Measurements from ENCODE around the gene KCTD14.
"Not testable (repeated sequence)": the region's sequence is repeated elsewhere in the genome, so short reads cannot be mapped to it uniquely, and the experiment has no call there.

Gene KCTD14, protein sequence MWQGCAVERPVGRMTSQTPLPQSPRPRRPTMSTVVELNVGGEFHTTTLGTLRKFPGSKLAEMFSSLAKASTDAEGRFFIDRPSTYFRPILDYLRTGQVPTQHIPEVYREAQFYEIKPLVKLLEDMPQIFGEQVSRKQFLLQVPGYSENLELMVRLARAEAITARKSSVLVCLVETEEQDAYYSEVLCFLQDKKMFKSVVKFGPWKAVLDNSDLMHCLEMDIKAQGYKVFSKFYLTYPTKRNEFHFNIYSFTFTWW

DNA sequence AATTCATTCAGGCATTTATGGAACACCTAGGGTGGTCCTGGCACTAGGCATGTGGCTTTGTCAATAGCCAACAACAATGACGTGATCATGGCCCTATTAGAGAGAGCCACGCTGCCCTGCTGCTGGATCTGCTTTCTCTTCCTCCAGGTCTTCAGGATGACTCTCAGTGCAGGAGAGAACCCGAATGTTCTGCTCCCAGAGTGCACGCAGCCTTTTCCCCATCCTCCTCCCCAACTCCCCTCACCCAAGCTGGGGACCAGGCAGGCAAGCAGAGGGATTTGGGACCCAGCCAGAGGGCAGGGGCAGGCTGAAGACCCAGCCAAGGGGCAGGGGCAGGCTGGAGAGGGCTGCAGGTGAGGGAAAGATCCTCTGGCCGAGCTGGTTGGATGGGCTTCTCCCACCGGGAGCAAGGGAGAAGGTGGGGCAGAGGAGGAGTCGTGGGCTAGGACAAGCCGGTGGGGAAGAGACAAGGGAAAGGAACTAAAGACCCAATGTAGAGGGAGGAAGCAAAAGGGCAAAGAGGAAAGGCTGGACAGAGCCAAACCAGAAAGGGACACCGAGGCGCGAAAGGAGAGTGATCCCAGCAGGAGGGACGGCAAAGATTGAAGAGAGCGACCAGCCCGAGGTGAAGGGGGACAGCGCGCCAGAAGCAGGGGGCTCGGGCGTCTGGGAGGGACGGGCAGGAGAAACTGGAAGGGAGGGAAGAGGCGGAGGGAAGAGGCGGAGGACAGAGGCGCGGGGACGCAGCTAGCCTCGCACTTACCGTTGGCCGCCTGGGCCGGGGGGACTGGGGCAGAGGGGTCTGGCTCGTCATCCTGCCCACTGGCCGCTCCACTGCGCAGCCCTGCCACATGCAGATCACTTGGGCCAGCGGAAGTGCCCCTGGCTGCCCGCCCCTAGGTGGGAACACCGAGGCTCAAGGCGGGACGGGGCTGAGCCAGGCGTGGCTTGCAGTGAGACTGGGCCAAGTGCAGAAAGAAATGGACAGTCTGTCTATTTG is at the start of gene KCTD14:
KCTD14 (minus strand) TSS at position 880 of the 1,000 bp plus-strand sequence; CDS start at position 853, 27 bp downstream.
- no peak for DNase-seq (ENCODE audit: low read depth)

DNA sequence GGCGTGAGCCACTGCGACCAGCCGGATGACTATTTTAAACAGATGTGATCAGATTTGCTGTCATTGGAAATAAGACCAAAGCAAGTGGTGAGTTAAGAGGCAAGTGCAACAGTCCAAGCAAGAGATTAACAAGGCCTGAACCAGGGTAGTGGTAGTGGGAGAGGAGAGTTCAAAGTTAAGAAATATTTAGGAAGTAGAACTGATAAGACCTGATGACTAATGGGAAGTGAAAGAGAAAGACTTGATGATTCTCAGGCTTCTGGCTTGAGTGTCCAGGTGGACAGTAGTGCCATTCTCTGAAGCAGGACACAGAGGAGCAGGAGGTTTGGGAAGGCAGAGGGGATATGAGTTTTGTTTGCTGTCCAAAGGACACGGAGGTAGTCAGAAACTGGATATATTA is 49.4 kb upstream of the KCTD14 start:
- DNase-seq (ENCODE audit: low read depth) = no peak

DNA sequence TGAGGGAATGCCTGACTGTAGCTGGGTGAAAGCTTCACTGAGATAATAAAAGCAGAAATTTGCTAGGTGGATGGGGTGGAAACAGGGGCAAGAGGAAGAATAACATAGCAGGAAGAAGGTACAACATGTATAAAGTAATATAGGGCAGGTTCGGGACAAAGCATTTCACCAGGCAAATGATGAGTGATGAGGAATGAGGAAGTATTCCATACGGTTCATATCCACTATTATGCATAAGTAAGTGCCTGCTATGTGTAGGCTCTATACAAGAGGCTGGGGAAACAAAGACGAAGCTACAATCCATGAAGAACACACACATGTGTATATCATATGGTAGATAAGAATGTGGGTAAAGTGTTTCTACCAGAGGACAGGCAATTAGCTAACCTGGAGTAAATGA is 48.6 kb upstream of the KCTD14 start:
- DNase-seq (ENCODE audit: low read depth) = no peak

DNA sequence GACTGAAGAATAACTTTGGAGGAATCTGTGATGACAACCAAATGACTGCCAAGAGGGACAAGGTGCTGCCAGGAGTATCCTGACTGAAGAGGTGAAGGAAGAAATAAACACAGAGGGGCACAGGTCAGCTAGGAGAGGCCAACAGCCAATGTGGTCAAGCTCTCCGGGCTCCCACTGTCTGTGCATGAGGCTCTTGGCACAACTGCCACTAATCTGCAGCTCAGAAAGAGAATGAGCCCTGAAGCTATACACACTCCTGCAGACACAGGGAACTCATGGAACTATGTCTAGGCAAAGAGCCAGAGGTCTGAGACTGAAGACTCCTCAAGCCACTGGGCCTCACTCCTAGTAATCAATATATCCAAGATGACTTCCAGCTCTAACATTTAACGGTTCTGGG is 47.5 kb upstream of the KCTD14 start:
- DNase-seq (ENCODE audit: low read depth) = no peak

DNA sequence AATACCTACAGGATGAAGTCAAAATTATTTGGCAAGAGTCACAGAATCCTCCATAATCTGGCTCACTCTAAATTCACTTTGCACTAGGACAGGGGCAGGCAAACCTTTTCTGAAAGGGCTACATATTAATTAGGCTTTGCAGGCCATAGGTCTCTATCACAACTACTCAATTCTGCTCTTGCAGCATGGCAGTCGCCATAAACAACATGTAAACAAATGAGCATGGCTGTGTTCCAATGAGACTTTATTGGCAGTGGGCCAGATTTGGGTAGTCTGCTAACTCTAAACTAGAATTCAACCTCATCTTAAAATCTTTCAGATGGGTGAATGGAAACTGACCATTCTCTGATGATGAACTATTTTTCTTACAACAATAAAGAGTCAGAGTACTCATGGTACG is 46.4 kb upstream of the KCTD14 start:
- no peak for DNase-seq (ENCODE audit: low read depth)

DNA sequence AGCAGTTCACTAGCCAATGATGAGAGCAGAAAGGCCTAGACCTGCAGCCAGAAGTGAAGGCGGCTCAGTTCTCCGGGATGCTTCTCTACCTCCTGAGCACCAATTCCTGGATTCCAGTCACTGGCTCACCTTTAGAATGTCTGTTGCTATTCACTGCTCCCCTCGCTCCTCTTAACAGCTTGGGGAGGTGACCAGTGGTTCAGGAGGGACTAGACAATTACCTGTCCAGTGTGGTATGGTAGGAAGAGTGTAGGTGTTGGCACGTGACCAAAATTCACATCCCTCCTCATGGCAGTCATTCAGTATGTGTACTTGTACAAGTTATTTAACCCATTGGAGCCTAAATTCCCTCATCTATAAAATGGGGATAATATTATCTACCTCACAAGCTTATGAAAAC is 44.6 kb upstream of the KCTD14 start:
- no peak for DNase-seq (ENCODE audit: low read depth)

DNA sequence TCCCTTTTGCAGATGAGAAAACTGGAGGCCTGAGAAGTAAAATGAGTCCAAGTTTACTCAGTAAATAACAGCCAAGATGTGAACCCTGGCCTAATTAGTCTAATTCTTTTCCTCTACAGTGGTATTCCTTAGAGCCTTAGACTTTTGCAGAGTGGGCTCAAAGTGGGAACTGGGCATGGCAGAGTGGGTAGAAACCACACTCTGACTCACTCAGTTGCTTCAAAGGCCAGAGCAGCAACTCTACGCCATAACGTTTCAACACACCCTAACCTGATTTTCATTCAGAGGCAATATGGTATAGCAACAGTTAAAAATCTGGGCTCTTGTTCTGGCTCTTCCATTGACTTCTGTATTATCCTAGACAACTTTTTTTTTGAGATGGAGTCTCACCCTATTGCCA is 43.4 kb upstream of the KCTD14 start:
- DNase-seq (ENCODE audit: low read depth) = no peak

DNA sequence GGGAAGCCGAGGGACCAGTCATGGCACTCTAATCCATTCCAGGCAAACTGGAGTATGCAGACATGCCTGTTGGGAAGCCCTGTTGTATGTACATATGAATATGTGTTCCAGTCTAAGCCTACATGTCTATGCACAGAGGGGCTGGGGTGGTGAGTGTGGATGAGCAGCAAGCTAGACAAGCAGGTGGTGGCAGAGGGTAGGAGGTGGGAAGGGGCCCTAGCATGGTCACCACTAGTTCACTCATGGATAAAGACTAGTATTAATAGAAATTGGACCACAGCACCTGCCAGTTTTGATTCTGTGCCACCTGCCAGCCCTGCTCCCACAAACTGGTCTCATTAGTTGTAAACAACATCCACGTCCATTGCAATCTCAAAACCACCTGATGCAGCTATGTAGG is 42.1 kb upstream of the KCTD14 start:
- DNase-seq (ENCODE audit: low read depth) = no peak

DNA sequence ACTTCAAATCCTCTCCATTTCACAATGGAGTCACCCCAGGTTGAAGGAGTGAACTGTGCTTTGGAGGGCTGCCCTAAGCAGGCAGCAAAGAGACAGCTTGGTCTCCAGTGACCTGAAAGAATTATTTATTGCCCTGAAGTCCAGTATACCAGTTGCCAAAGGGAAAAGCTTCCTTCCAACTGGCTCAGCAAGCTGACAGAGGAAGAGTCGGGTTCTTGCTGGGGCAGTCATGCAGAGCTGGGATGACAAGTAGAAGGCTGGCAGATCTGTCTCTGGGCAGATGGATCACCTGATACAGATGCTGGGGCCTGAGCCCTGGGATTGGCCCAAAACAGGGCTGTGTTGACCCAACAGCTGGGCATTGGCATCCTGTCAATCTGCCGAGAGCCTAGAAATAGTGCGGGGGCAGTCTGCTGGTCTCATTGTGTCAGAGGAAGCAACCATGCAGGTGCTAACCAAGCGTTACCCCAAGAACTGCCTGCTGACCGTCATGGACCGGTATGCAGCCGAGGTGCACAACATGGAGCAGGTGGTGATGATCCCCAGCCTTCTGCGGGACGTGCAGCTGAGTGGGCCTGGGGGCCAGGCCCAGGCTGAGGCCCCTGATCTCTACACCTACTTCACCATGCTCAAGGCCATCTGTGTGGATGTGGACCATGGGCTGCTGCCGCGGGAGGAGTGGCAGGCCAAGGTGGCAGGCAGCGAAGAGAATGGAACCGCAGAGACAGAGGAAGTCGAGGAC is 40.5 kb upstream of the KCTD14 start, which contains the start of gene THRSP:
THRSP (plus strand) TSS at position 422 of the 742 bp plus-strand sequence; CDS start at position 443, 21 bp downstream.
- no peak for DNase-seq (ENCODE audit: low read depth)

DNA sequence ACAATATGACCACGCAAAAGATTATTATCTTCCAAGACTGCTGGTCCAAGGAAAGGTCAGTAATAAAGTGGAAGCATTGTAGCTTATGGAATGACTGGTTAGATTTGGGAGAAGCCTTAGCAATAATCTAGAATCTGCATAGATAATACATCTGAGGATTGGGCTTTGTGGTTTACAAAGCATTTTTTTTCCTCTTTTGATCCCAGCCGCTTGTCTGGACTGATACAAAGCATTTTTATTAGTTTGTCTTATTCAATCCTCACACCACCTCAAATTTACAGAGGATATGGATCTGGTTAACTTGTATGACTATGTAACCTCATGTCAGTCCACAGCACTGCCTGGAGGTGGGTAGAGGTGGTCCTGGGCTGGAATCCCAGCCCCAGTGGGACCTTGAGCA is 39.6 kb upstream of the KCTD14 start:
- DNase-seq (ENCODE audit: low read depth) = no peak

DNA sequence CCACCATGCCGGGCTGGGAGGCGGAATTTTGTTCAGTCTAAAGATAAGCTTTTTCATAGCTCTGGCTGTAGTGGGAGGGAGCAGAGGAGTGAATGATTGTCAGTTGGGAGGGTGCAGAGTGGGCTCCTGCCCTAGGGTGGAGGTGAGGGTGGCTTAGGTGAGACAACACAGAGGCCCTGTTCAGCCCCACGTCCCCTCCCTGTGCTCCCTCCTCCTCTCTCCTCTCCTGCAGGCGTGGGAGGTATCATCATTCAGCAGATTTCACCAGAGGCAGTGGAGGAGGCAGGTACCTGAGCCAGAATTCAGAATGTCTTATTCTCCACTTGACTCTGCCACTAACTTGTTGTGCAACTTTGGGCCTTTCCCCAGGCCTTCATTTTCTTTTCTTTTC is 38.8 kb upstream of the KCTD14 start:
- DNase-seq (ENCODE audit: low read depth) = no peak

DNA sequence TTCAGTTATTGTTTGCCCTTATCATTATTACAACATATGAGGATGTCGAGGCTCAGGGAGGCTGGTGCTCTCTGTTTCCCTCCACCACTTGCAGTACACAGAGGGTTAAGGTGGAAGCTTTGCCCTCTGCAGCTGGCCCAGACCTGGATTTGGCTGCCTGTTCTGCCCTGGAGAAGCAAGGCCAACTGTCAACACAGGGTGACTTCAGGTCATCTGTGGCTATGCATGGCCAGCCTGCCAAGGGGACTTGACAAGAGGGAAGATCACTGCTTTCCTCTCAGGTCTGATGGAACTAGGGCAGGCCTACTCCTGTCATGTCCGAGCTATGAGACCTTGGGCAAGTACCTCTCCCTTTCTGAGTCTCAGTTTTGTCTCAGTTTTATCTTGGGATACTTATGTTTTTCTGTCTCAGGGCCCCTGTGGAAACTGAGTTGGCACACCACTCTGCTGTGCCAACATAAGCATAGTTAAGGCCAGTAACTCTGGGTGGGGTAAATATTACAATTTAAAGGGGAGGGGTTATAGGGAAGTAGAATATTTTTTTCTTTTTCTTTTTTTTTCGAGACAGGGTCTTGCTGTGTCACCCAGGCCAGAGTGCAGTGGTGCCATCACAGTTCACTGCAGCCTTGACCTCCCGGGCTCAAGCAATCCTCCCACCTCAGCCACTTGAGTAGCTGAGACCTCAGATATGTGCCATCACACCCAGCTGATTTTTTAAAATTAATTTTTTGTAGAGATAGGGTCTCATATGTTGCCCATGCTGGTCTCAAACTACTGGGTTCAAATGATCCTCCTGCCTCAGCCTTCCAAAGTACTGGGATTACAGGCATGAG is 38.2 kb upstream of the KCTD14 start:
- DNase-seq (ENCODE audit: low read depth) = no peak

DNA sequence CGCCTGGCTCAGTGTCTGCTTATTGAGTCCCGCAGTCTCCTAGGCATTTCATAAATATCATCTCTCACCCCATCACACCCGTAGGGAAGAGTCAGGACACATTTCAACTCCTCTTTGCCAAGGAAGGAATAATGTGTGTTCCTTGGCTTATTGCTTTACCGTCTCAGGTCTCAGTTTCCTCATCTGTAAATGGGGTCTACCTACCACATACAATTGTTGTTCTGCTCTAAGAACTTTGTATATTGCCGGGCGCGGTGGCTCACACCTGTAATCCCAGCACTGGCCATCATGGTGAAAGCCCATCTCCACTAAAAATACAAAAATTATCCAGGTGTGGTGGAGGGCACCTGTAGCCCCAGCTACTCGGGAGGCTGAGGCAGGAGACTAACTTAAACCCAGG is 37.5 kb upstream of the KCTD14 start:
- no peak for DNase-seq (ENCODE audit: low read depth)

DNA sequence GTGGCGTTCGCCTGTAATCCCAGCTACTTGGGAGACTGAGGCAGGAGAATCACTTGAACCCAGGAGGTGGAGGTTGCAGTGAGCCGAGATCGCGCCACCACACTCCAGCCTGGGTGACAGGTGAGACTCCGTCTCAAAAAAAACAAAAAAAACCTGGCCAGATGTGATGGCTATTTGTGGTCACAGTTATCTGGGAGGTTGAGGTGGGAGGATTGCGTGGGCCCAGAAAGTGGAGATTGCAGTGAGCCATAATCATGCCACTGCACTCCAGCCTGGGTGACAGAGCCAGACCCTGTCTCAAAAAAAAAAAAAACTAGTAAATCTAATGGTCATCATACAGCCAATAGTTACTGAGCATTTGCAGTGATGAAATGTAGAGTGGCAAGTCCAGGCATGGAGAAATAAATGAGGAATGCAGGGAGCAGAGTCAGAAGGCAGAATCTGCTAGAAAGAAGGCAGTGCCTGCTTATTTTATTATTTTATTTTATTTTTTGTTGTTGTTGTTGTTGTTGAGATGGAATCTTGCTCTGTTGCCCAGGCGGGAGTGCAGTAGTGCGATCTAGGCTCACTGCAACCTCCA is 36.8 kb upstream of the KCTD14 start:
- not testable (repeated sequence) for DNase-seq (ENCODE audit: low read depth)

DNA sequence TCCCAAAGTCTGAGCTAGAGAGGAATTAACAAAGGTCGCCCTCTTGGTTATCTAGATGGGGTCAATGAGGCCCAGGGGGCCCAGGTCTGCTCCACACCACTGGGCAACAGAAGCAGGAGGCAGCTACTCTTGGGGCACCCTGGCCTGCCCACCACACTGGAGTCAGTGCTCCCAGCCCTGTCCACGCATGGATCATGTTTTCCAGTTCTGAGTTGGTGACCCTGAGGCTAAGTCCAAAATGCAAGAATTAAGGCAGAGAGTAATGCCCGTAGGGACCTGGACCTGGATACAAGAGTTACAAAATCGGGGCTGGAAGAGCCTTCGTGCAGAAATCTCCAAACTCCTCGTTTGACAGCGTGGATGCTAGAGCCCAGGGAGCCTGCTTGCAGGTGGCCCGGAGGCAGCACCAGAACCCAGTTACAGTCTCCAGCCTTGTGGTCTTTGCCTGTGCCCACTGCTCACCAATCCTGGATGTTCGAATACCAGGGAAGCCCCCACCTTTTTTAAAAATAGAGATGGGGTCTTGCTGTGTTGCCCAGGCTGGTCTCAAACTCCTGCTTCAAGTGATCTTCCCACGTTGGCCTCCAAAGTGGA is 34.5 kb upstream of the KCTD14 start:
- no peak for DNase-seq (ENCODE audit: low read depth)

DNA sequence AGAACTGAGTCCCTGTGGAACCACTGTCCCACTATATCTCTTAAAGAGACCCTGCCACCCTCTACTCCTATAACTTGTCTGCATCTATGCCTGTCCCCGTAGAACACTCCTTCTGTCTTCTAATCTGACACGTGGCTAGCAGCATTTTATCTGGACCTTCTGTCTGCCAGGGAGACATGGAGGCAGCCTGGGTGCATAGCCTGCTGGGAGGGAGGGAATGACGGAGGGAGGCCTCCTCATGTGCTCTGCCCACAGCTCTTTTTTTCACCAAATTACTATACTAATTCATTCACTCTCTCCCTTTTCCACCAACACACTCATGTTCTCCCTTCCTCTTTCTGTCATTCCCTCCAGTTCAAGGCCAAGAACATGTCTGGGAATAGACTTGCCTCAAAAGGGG is 33.0 kb upstream of the KCTD14 start:
- no peak for DNase-seq (ENCODE audit: low read depth)

DNA sequence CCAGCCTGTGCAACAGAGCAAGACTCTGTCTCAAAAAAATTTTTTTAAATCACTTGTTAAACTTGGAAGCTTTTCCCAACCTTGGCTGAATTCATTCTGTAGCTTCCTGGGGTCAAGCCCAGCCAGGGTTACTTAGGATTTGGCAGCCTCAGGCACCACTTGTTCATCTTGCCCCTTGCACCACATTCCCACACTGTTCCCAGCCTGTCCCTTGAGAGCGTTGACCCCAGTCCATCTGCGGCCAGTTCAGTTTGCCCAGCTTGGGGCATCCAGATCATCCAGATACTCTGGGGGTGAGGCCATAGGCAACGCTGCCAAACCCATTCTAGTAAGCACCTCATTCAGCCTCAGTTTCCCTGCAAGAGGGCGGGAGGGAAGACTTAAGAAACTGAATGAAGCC is 31.9 kb upstream of the KCTD14 start:
- no peak for DNase-seq (ENCODE audit: low read depth)

DNA sequence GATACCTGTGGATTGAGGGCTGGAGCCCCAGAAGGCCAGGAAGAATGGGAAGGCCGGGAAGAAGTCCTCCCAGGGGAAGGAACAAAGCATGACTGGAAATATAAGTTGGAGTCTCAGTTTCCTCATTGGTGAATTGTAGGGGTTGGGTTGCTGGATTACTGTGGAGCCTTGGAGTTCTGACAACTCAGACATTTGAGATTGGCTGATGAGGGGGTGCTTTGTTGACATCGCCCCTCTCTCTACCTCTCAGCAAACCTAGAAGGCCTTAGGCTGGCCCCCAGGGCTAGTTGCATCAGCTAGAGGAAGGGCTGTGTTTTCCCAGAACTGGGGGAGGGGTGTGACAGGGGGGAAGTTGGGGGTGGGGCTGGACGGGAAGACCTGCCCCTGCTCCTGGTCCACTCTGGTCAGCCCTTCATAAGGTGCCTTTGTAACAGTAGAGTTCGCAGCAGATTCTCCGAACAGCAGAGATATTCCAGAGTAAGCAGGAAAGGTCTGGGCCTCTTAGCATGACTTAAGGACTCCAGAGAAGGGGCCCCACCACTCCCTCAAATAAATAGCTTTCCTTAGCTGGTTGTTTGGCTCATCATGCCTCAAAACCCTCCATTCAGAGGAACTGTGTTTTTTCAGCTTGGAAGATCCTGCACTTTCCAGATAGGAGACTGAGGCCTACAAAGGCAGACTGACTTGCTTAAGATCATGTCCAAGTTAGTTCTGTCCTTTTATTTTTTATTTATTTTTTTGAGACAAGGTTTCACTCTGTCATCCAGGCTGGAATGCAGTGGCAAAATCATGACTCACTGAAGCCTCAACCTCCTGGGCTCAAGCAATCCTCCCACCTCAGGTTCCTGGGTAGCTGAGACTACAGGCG is 28.1 kb upstream of the KCTD14 start:
- peak; percentile 67 for DNase-seq (ENCODE audit: low read depth)

DNA sequence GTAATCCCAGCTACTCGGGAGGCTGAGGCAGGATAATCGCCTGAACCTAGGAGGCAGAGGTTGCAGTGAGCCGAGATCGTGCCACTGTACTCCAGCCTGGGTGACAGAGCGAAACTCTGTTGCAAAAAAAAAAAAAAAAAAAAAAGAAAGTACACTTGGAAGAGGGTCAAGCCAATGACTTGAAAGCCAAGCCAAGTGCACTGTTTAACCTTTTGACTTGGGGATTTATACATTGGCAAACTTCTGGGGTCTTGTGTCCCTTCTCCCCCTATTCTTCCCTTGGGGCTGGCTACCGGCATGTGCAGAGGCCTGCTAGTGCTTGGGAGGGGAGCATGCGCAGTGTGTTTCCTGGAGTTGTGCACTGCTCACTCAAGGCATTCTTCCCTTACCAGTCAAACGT is 26.3 kb upstream of the KCTD14 start:
- DNase-seq (ENCODE audit: low read depth) = no peak

DNA sequence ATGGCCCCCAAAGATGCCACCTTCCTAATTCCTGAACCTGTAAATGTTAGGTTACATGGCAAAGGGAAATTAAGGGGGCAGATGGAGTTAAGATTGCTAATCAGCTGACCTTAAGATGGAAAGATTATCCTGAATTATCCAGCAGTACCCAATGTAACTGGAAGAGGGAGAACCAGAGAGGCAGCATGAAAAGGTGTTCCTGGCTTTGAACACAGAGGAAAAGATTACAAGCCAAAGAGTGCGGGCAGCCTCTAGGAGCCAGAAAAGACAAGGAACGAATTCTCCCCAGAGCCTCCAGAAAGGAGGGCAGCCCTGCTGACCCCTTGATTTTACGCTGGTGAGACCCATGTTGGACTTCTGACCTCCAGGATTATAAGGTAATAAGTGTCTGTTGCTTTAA is 25.5 kb upstream of the KCTD14 start:
- no peak for DNase-seq (ENCODE audit: low read depth)
